GM12878 (cell line): ENCODE results near the gene EEFSEC. TPM values are rescaled to one million over a fixed set of nuclear protein-coding genes. Genes with fewer than 3 reads are reported as not detected.

ENCODE experiments used
- ATAC-seq: fragments of 200-7000 bp; cut with Tn5 transposase; 3 replicates; pipeline ENCODE4 v1.9.1; 2020; ENCODE audit warnings: mild to moderate bottlenecking, moderate library complexity
- BruUV-seq: library from RNA; stranded (reverse); fragments of 400-500 nt; replicated peaks from 2 replicates; lab custom pipeline; 2021; lab: Mats Ljungman, UMichigan
- CTCF ChIA-PET: fragments of 300-600 bp; sonication (Branson Sonifier 250); formaldehyde crosslinking; extraction: SDS; loops from one replicate; lab custom pipeline; 2021; ENCODE audit warnings: inconsistent platforms; lab: Yijun Ruan, JAX
- POLR2A ChIA-PET: fragments of 350-600 bp; formaldehyde crosslinking; extraction: SDS; loops from one replicate; lab custom pipeline; 2021; ENCODE audit warnings: inconsistent platforms; lab: Charles Lee
- RAD21 ChIA-PET: fragments of 300-600 bp; sonication (Branson Sonifier 250); formaldehyde crosslinking; loops from one replicate; lab custom pipeline; 2023; ENCODE audit warnings: antibody characterized with exemption; ENCODE audit not compliant: unreplicated experiment; lab: Charles Lee
- SMC1A ChIA-PET: fragments of 300-600 bp; sonication (Branson Sonifier 250); formaldehyde crosslinking; loops from one replicate; lab custom pipeline; 2023; ENCODE audit not compliant: unreplicated experiment, uncharacterized antibody; lab: Charles Lee
- DNase-seq: peaks from one replicate; pipeline ENCODE4 v3.0.0-alpha.2; 2011; ENCODE audit warnings: low read depth, low spot score
- FAIRE-seq: peaks from 3 replicates; lab custom pipeline; 2011; peaks lifted over from hg19 to GRCh38; lab: Jason Lieb, UNC
- H2AFZ ChIP-seq: 2 replicates; pipeline ENCODE4 v1.6.0; 2011; ENCODE audit warnings: low read depth, low read length, control low read depth; ENCODE audit not compliant: control insufficient read depth
- H3K27ac ChIP-seq: 2 replicates; pipeline ENCODE4 v1.5.1; 2011; ENCODE audit warnings: control low read depth; ENCODE audit not compliant: control insufficient read depth, insufficient read depth
- H3K27me3 ChIP-seq, 2 experiments: replicated peaks in 1 of 2; 2 replicates each; pipeline versions ENCODE4 v1.6.0 to v1.6.1; 2011; ENCODE audit warnings: low read length in 1 of 2; ENCODE audit not compliant: control insufficient read depth in 2 of 2, insufficient read depth in 2 of 2
- H3K36me3 ChIP-seq, 2 experiments: 2 replicates each; pipeline ENCODE4 v1.5.1; 2011; ENCODE audit warnings: low read length in 1 of 2; ENCODE audit not compliant: control insufficient read depth in 2 of 2, insufficient read depth in 2 of 2
- H3K4me1 ChIP-seq: 2 replicates; pipeline ENCODE4 v1.6.1; 2011; ENCODE audit warnings: mild to moderate bottlenecking, low read length, moderate library complexity, mixed read lengths; ENCODE audit not compliant: control insufficient read depth, insufficient read depth
- H3K4me2 ChIP-seq: 2 replicates; pipeline ENCODE4 v1.6.0; 2011; ENCODE audit warnings: control low read depth; ENCODE audit not compliant: control insufficient read depth, insufficient read depth
- H3K4me3 ChIP-seq: fragments of 200-600 bp; sonication (generic); 2 replicates; pipeline ENCODE4 v1.5.1; 2016
- H3K79me2 ChIP-seq: 2 replicates; pipeline ENCODE4 v1.6.0; 2011; ENCODE audit warnings: low read length; ENCODE audit not compliant: control insufficient read depth, insufficient read depth
- H3K9ac ChIP-seq: 2 replicates; pipeline ENCODE4 v1.8.0; 2011; ENCODE audit warnings: low read length, control low read depth, mixed read lengths; ENCODE audit not compliant: control insufficient read depth, insufficient read depth
- H3K9me3 ChIP-seq: replicated peaks from 3 replicates; pipeline ENCODE4 v1.5.1; 2011; ENCODE audit warnings: mild to moderate bottlenecking, low read length; ENCODE audit not compliant: control insufficient read depth, insufficient read depth
- H4K20me1 ChIP-seq: 2 replicates; pipeline ENCODE4 v1.6.0; 2011; ENCODE audit not compliant: control insufficient read depth, insufficient read depth
- BMI1 ChIP-seq: fragments of 450-650 bp; IDR thresholded peaks from 2 replicates; pipeline ENCODE4 v1.6.1; 2016; ENCODE audit warnings: mild to moderate bottlenecking, moderate library complexity, borderline replicate concordance
- BRCA1 ChIP-seq: IDR thresholded peaks from 2 replicates; pipeline ENCODE4 v1.6.1; 2011; ENCODE audit warnings: low read depth, low read length, improper control_type of control experiment
- DPF2 ChIP-seq: fragments of 450-650 bp; IDR thresholded peaks from 2 replicates; pipeline ENCODE4 v1.6.1; 2017; ENCODE audit warnings: mild to moderate bottlenecking
- IRF4 ChIP-seq: IDR thresholded peaks from 2 replicates; pipeline ENCODE4 v1.6.1; 2011; ENCODE audit warnings: low read depth, low read length
- NFXL1 ChIP-seq: fragments of 450-650 bp; IDR thresholded peaks from 2 replicates; pipeline ENCODE4 v1.6.1; 2017; ENCODE audit warnings: antibody characterized with exemption, mild to moderate bottlenecking, borderline replicate concordance
- TCF12 ChIP-seq: IDR thresholded peaks from 2 replicates; pipeline ENCODE4 v1.6.1; 2011; ENCODE audit warnings: low read depth, mild to moderate bottlenecking, low read length
- USF2 ChIP-seq: IDR thresholded peaks from 2 replicates; pipeline ENCODE4 v1.6.1; 2011; ENCODE audit warnings: low read depth, low read length, improper control_type of control experiment, borderline replicate concordance
- ZBTB4 ChIP-seq: fragments of 450-650 bp; formaldehyde crosslinking; IDR thresholded peaks from 2 replicates; pipeline ENCODE4 v1.4.0; 2022; ENCODE audit warnings: mild to moderate bottlenecking, moderate library complexity
- ZNF622 ChIP-seq: fragments of 450-650 bp; IDR thresholded peaks from 2 replicates; pipeline ENCODE4 v1.6.1; 2017; ENCODE audit warnings: mild to moderate bottlenecking, inconsistent platforms
- WGBS: methylation state at CpG from one replicate; pipeline ENCODE4 v1.1.6; 2016; ENCODE audit warnings: low lambda C conversion rate; ENCODE audit not compliant: insufficient replicate concordance, insufficient coverage; ENCODE audit errors: missing lambda C conversion rate; 5-methylcytosine and 5-hydroxymethylcytosine counted together
- in situ Hi-C: fragments of 300-500 bp; cut with MboI; formaldehyde crosslinking; loops from 9 replicates; pipeline ENCODE4 v1.14.3; 2018; ENCODE audit warnings: mixed read lengths
- intact Hi-C: fragments of 100-400 bp; cut with micrococcal nuclease; formaldehyde crosslinking; loops from one replicate; pipeline ENCODE4 v1.14.2; 2022; ENCODE audit not compliant: unreplicated experiment
- polyA plus RNA-seq, 11 experiments: library from polyadenylated mRNA; depleted of rRNA in 4 of 11; unstranded in 6 of 11; stranded (reverse) in 5 of 11; fragments of >200 nt; fragmentation: Nextera tagmentation in 4 of 11; fragmentation: Illumina TruSeq in 1 of 11; extraction: Ambion mirVana in 4 of 11; extraction: Trizol in 1 of 11; gene quantifications; 1 replicate in 1 of 11; 2 replicates in 10 of 11; pipeline versions ENCODE4 v1.2.1 to v1.2.3, GENCODE V29; 2011 to 2016; ENCODE audit warnings: inconsistent platforms in 2 of 11, missing spikeins in 2 of 11, low read depth in 1 of 11
- total RNA-seq, 4 experiments: library from RNA; depleted of rRNA in 3 of 4; stranded (reverse); fragments of >200 nt in 3 of 4; fragmentation: Illumina TruSeq in 1 of 4; extraction: Trizol in 1 of 4; gene quantifications; 2 replicates each; pipeline versions ENCODE4 v1.2.1 to v1.2.3, GENCODE V29; 2013 to 2021

Gene EEFSEC
- total and polyA plus RNA-seq, 10 of the 15 experiments (the other 5 are each of a cell fraction or from before 2014, with no cell fraction given) = 0.29 to 29.1 (median 16.1) TPM

- Histone ChIP-seq H2AFZ (no peak overlapping the region), H3K9me3 (no peaks in the 10 kb centered on the region), H3K9ac (no peak overlapping the region), H3K4me1 (peaks cover 8% of the 10 kb centered on the region), H3K27ac (no peak overlapping the region), H3K79me2 (no peaks in the 10 kb centered on the region; the same call in 1 of the 2 replicates), H3K4me3 (no peak overlapping the region), H3K36me3 (no peaks in the 10 kb centered on the region), H3K4me2 (no peak overlapping the region), H4K20me1 (no peaks in the 10 kb centered on the region), H3K27me3 (no peaks in the 10 kb centered on the region)
- no peak for FAIRE-seq
- intact Hi-C loops = no loop called here
- RAD21 ChIA-PET = no interaction called here
- no TSS peak for BruUV-seq
- 100% methylated on average over 2 of the region's 2 CpGs for WGBS
- in situ Hi-C loops = no loop called here
- ATAC-seq = no peak
- TF ChIP-seq BMI1 (no peak), TCF12 (no peak), ZNF622 (no peak), ZBTB4 (no peak), DPF2 (no peak), NFXL1 (no peak), IRF4 (no peak), BRCA1 (no peak), USF2 (no peak)
- POLR2A ChIA-PET = no interaction called here
- CTCF ChIA-PET = interaction anchor here (0.8 to 1.4 kb wide), 3 partner anchors 10 to 42 kb away, joined by 3 to 5 read pairs (median 5); no protein-coding TSS in a partner anchor
- SMC1A ChIA-PET = no interaction called here
- no peak for DNase-seq
Observed at GRCh38 chr3:128215290-128215689, 62.0 kb downstream of the EEFSEC start.
